Spleen (tissue), 11 donors: ENCODE measurements around the gene SAP30BP. TPM values are rescaled to one million over a fixed set of nuclear protein-coding genes. Genes with fewer than 3 reads are reported as not detected.

Experiments
- DNase-seq: peaks from one replicate; pipeline ENCODE4 v3.0.0-alpha.2; 2020
- H3K27ac ChIP-seq, 8 donors: fragments of 200-600 bp; sonication (generic) in 7 of 8; 1 replicate in 4 of 8; 2 replicates in 4 of 8; pipeline versions ENCODE4 v1.5.0 to v1.8.0; 2016 to 2021; ENCODE audit warnings: inconsistent platforms in 4 of 8, mild to moderate bottlenecking in 4 of 8, moderate library complexity in 1 of 8
- H3K27me3 ChIP-seq, 7 donors: fragments of 200-600 bp; sonication (generic) in 6 of 7; replicated peaks in 1 of 7; 1 replicate in 4 of 7; 2 replicates in 3 of 7; pipeline versions ENCODE4 v1.5.0 to v1.8.0; 2016 to 2021; ENCODE audit warnings: inconsistent platforms in 3 of 7, mild to moderate bottlenecking in 1 of 7
- H3K36me3 ChIP-seq, 6 donors: fragments of 200-600 bp; sonication (generic) in 5 of 6; 1 replicate in 4 of 6; 2 replicates in 2 of 6; pipeline versions ENCODE4 v1.5.0 to v1.8.0; 2016 to 2021; ENCODE audit warnings: inconsistent platforms in 2 of 6
- H3K4me1 ChIP-seq, 6 donors: fragments of 200-600 bp; sonication (generic) in 5 of 6; 1 replicate in 3 of 6; 2 replicates in 3 of 6; pipeline versions ENCODE4 v1.5.0 to v1.8.0; 2016 to 2021; ENCODE audit warnings: inconsistent platforms in 3 of 6
- H3K4me3 ChIP-seq, 8 donors: fragments of 200-600 bp; sonication (generic) in 7 of 8; 1 replicate in 4 of 8; 2 replicates in 4 of 8; pipeline versions ENCODE4 v1.5.0 to v1.8.0; 2016 to 2021; ENCODE audit warnings: inconsistent platforms in 4 of 8, mild to moderate bottlenecking in 4 of 8, moderate library complexity in 2 of 8
- H3K9me3 ChIP-seq, 8 donors: fragments of 200-600 bp; sonication (generic) in 7 of 8; 1 replicate in 4 of 8; 2 replicates in 4 of 8; pipeline versions ENCODE4 v1.5.0 to v1.8.0; 2016 to 2021; ENCODE audit warnings: inconsistent platforms in 4 of 8
- CTCF ChIP-seq, 11 experiments: fragments of 200-600 bp in 7 of 11; fragments of 450-650 bp in 4 of 11; sonication (generic) in 4 of 11; IDR thresholded peaks in 8 of 11; conservative IDR thresholded peaks in 3 of 11; 1 replicate in 7 of 11; 2 replicates in 4 of 11; pipeline versions ENCODE4 v1.4.0 to v1.8.0; 2016 to 2021; ENCODE audit warnings: antibody characterized with exemption in 11 of 11, inconsistent platforms in 4 of 11, mild to moderate bottlenecking in 1 of 11
- POLR2A ChIP-seq, 3 donors: fragments of 450-650 bp; IDR thresholded peaks; one replicate each; pipeline ENCODE4 v1.5.1; 2017; ENCODE audit warnings: antibody characterized with exemption in 3 of 3, mild to moderate bottlenecking in 1 of 3
- POLR2AphosphoS5 ChIP-seq, 3 donors: sonication (generic); formaldehyde crosslinking; IDR thresholded peaks; one replicate each; pipeline ENCODE4 v1.5.1; 2017; ENCODE audit warnings: antibody characterized with exemption in 3 of 3
- WGBS, 5 donors: extraction: QIAGEN DNeasy Blood & Tissue Kit in 3 of 5; methylation state at CpG; one replicate each; pipeline versions ENCODE4 v1.1.5 to v1.1.7; 2013 to 2018; 5-methylcytosine and 5-hydroxymethylcytosine counted together
- intact Hi-C: fragments of 100-400 bp; cut with DNase I; formaldehyde crosslinking; loops from one replicate; pipeline ENCODE4 v1.15.0; 2023; ENCODE audit warnings: low total_unique reads
- polyA plus RNA-seq, 3 donors: library from polyadenylated mRNA; stranded (reverse); fragments of 200-250 nt; gene quantifications; one replicate each; pipeline ENCODE4 v1.2.1, GENCODE V29; 2013
- total RNA-seq, 7 donors: library from RNA; depleted of rRNA in 3 of 7; stranded (reverse); fragments of >200 nt in 3 of 7; fragmentation: NEBNext Ultra II Directional in 4 of 7; extraction: Animal tissue kit (Norgen Biotek cat#: 25700) in 4 of 7; gene quantifications; one replicate each; pipeline versions ENCODE4 v1.1.0 to v1.2.1, GENCODE V29; 2016 to 2021
- donor health status: healthy with polysubstance abuse.
- donor health status: DM: no; HTN: no; CAD: no; lungs with moderate emphysema.
- donor health status: DM: no; HTN: no; CAD: no.
- donor health status: Bipolar disorder and iron deficiency.
- donor health status: healthy.
- donor health status: DM: no; HTN: no; CAD: no.
- donor health status: DM: yes; HTN: yes; CAD: no.

Gene SAP30BP
- total and polyA plus RNA-seq, 10 donors: 53.8 to 110 (median 75.4) TPM

DNA sequence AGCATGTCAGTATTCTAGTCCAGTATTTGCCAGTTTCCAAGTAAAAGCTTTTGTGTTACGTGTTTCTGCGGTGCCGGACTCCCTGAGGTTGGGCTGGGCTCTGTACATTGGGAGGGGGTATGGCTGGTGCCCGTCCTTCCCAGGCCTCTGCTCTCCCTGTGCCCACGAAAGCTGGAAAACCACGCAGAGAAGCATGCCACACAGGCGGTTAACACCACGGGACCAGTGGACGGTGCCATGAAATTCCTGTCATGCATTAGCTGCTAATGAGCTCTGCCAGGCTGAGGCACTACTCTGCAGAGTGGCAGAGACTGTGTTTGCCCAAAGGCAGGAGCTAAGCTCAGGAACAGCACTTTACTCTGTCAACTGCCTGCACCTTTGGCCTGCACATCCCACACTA lies 25.8 kb upstream of the SAP30BP start:
- 91 to 97% (median 93%) methylated on average over 9 of the region's 9 CpGs for WGBS, 5 donors
- H3K27ac ChIP-seq: no peak overlapping the region
- no peak overlapping the region for H3K4me3 ChIP-seq

DNA sequence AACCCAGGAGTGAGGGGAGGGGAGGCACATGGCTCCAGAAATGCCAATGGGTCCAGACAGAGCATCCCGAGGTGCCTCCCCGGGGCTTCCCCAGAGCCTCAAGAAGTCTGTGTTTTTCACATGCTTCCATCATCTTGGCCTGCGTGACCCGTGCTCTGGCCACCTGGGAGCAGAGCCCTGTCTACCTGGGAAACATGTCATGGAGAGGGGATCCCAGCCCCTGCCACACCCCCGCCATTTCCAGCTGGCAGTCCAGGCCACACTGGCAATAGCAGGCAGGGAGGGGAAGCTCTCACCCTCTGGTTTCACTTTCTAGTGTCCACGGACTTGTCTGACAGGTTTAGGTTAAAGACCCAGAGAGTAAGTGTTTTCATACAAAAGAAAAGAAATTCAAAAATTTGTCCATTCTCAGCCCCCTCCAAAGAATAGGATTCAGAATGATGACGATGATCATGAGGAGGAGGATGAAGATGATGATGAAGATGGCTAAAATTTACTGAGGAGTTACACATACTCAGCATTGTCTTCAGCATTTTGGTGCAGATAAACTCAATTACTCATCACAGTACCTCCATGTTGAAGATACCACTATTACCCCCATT lies 24.9 kb upstream of the SAP30BP start:
- no peaks in the 10 kb centered on the region for H3K27me3 ChIP-seq
- H3K27ac ChIP-seq: peak overlapping the region in 1 of 8 donors; percentile 18
- TF ChIP-seq POLR2AphosphoS5 (IDR thresholded peaks at IDR 0.05): no peak
- no peaks in the 10 kb centered on the region for H3K9me3 ChIP-seq
- peaks cover 0 to 87% (median 13%) of the 10 kb centered on the region in 6 donors for H3K36me3 ChIP-seq
- no peak for DNase-seq
- intact Hi-C loops: no loop called here
- 80 to 87% (median 84%) methylated on average over 7 of the region's 7 CpGs for WGBS, 5 donors
- H3K4me3 ChIP-seq: no peak overlapping the region
- H3K4me1 ChIP-seq: peaks cover 0 to 29% (median 12%) of the 10 kb centered on the region in 6 donors

More for the DNA sequence above, 25.8 kb upstream of the SAP30BP start:
- no peaks in the 10 kb centered on the region for H3K9me3 ChIP-seq
- intact Hi-C loops: no loop called here
- peaks cover 0 to 90% (median 13%) of the 10 kb centered on the region in 6 donors for H3K36me3 ChIP-seq
- TF ChIP-seq POLR2AphosphoS5 (IDR thresholded peaks at IDR 0.05) (no peak), CTCF (IDR thresholded peaks at IDR 0.05 in 8 of 11, conservative IDR thresholded peaks at IDR 0.05 in 3 of 11) (no peak), POLR2A (IDR thresholded peaks at IDR 0.05) (no peak)
- H3K4me1 ChIP-seq: peaks cover 0 to 23% (median 10%) of the 10 kb centered on the region in 6 donors
- H3K27me3 ChIP-seq: no peaks in the 10 kb centered on the region
- no peak for DNase-seq

GRCh38 chr17:75642784-75643642 lies 24.1 kb upstream of the SAP30BP start:
- Histone ChIP-seq H3K4me1 (peaks cover 0 to 29% (median 12%) of the 10 kb centered on the region in 6 donors), H3K27ac (peak overlapping the region in 1 of 8 donors; percentile 18), H3K9me3 (no peaks in the 10 kb centered on the region), H3K4me3 (no peak overlapping the region), H3K27me3 (no peaks in the 10 kb centered on the region), H3K36me3 (peaks cover 0 to 90% (median 13%) of the 10 kb centered on the region in 6 donors)
- intact Hi-C loops: no loop called here
- TF ChIP-seq POLR2AphosphoS5 (IDR thresholded peaks at IDR 0.05): no peak
- peak; percentile 58 for DNase-seq
- WGBS, 5 donors: 84 to 96% (median 94%) methylated on average over 10 to 17 of the region's 17 CpGs

DNA sequence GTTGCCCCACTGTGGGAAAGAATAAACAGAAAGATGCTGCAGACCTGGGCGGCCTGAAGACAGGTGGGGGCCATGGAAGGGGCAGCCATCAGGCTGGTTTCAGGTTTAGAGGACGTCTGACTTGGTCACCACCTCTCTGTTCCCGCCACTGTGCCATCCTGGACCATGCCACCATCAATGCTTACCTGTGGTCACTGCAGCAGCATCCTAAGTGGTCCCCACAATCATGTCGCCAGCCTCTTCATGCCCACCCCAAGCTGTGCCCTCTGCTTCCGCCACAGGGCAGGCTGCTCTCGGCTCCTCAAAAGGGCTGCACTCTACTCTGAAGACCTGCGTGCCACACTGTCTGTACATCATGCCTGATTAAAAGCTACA lies 23.5 kb upstream of the SAP30BP start:
- H3K36me3 ChIP-seq: peaks cover 0 to 91% (median 13%) of the 10 kb centered on the region in 6 donors
- TF ChIP-seq POLR2A (IDR thresholded peaks at IDR 0.05): no peak
- no peak for TF ChIP-seq CTCF (IDR thresholded peaks at IDR 0.05 in 8 of 11, conservative IDR thresholded peaks at IDR 0.05 in 3 of 11)
- no peak for TF ChIP-seq POLR2AphosphoS5 (IDR thresholded peaks at IDR 0.05)
- H3K4me1 ChIP-seq: peaks cover 0 to 29% (median 12%) of the 10 kb centered on the region in 6 donors
- no peaks in the 10 kb centered on the region for H3K9me3 ChIP-seq
- no peak for DNase-seq
- H3K27me3 ChIP-seq: no peaks in the 10 kb centered on the region
- WGBS, 5 donors: 94 to 99% (median 97%) methylated on average over 7 of the region's 7 CpGs
- no peak overlapping the region for H3K27ac ChIP-seq
- intact Hi-C loops: no loop called here
- no peak overlapping the region for H3K4me3 ChIP-seq

DNA sequence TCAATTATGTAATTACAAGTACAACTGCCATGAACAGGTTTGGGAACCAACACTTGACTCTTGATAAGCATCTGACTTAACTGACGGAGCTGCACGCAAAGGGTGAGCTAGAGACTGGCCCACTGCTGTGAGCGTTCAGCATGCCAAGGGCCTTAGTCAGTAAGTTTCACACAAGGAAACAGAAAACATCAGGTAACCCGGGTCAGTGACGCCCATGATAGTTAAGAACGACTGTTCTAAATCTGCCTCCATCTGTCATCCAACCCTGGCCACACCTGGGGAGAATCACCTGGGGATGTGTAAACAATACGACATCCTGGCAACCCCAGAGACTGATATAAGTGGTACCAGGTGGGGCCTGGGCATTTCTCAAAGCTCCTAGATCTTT lies 21.6 kb upstream of the SAP30BP start:
- Histone ChIP-seq H3K27me3 (no peaks in the 10 kb centered on the region), H3K36me3 (peaks cover 0 to 91% (median 25%) of the 10 kb centered on the region in 6 donors), H3K4me3 (no peak overlapping the region), H3K27ac (peak overlapping the region in 4 of 8 donors; percentile 48 to 68 (median 55)), H3K9me3 (no peaks in the 10 kb centered on the region), H3K4me1 (peaks cover 0 to 29% (median 12%) of the 10 kb centered on the region in 6 donors)
- TF ChIP-seq CTCF (IDR thresholded peaks at IDR 0.05 in 8 of 11, conservative IDR thresholded peaks at IDR 0.05 in 3 of 11) (no peak), POLR2A (IDR thresholded peaks at IDR 0.05) (no peak), POLR2AphosphoS5 (IDR thresholded peaks at IDR 0.05) (no peak)
- intact Hi-C loops: no loop called here
- peak; percentile 5 for DNase-seq
- WGBS, 5 donors: 66 to 82% (median 77%) methylated on average over 7 of the region's 7 CpGs
